Vagina (tissue), 2 donors: ENCODE results near the gene ASS1.

Experiments
- CTCF ChIP-seq, 3 experiments: fragments of 450-650 bp in 2 of 3; fragments of 200-600 bp in 1 of 3; sonication (generic) in 1 of 3; IDR thresholded peaks; one replicate each; pipeline ENCODE4 v1.5.1; 2017 to 2019; ENCODE audit warnings: antibody characterized with exemption in 3 of 3, mild to moderate bottlenecking in 2 of 3, moderate library complexity in 2 of 3
- POLR2A ChIP-seq, 2 donors: fragments of 450-650 bp; IDR thresholded peaks; one replicate each; pipeline ENCODE4 v1.6.1; 2017; ENCODE audit warnings: antibody characterized with exemption in 2 of 2, mild to moderate bottlenecking in 2 of 2, moderate library complexity in 2 of 2
- POLR2AphosphoS5 ChIP-seq, 2 donors: sonication (generic); formaldehyde crosslinking; IDR thresholded peaks; one replicate each; pipeline ENCODE4 v1.9.0; 2017; ENCODE audit warnings: antibody characterized with exemption in 2 of 2, mild to moderate bottlenecking in 2 of 2, low read depth in 1 of 2; ENCODE audit not compliant: insufficient read depth in 1 of 2

- TF ChIP-seq POLR2AphosphoS5 (IDR thresholded peaks at IDR 0.05; ENCODE audit: insufficient read depth in 1 of 2, low read depth in 1 of 2) (peak; percentile 20 to 82), CTCF (IDR thresholded peaks at IDR 0.05) (no peak), POLR2A (IDR thresholded peaks at IDR 0.05) (no peak)
These were observed 1.5 kb downstream of the ASS1 start for GRCh38 chr9:130446101-130446861.
